GM04504 (cell line): ENCODE data around the gene HLA-DMA.

Experiments used
- DNase-seq: peaks from one replicate; pipeline ENCODE4 v3.0.0-alpha.2; 2012; ENCODE audit warnings: low read depth

The HLA-DMA gene

DNA sequence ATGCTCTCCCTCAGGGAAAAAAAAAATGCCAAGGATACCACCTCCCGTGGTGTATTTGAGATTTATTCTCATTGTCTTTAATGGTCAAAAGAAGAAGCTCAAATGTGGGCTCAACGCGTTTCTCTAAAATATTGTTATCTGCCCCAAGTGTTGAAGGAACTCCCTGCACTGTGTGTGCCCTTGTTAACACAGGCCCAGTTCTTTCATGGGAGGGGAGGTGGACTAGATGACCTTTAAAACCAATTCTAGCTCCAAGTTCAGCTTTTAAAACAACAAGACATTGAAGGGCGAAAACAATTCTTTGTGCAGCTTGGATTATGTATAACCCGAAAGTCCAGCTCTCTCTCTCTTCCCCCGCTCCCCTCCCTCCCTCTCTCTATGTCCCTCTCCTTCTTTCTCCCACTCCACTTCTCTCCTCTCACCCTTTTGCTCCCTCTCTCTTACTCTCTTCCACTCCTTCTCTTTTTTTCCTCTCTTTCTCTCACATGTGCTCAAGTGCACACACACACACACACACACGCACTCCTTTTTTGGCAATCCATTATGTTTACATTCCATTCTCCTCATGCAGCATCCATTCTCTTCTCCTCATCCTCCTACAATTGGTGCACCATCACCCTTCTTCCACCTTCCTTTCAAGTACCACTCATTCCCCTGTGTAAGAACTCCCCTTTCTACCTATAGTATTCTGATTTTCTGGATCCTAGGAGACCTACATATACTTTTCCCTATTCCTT, 20.6 kb downstream of the HLA-DMA start:
- DNase-seq, result peak; percentile 40

- DNase-seq, result no peak
Measured at GRCh38 chr6:32931211-32931610, 21.7 kb downstream of the HLA-DMA start.

DNA sequence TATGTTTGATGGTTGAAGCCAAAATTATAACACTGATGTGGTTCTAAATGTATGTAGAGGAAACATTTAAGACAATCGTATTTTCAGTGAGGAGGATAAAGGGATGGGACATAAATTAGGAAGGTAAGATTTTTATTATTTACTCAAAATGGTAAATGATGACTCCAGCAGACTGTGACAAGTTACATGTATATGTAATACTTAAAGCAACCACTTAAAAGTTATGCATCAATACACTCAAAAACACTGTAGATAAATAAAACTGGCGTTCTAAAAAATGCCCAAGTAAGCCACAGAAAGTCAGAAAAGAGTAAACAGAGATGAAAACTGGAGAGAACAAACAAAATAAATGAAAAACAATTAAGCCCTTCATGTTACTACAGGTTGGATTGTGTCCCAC, 30.8 kb downstream of the HLA-DMA start:
- DNase-seq, result no peak

- DNase-seq, result no peak
Measured at GRCh38 chr6:32920715-32921114, 32.2 kb downstream of the HLA-DMA start.

- DNase-seq, result no peak
Measured at GRCh38 chr6:32912951-32913350, 39.9 kb downstream of the HLA-DMA start.

DNA sequence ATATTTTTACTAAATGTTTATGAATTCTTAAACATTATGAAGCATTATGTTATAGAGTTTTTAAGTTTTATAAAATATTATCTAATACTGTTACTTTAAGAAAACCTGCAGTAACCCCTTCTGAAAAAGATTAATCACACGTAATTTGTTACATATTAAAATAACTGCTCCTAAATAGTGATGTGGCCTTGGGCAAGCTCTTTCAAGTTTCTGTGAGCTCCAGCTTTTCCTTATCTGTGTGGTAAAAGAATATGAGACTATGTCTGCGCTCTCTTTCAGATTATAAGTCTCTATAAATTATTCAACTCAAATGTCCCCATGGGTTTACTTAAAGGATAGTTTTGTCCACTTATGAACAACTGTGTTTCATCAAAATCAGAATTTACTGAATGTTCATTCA, 44.0 kb downstream of the HLA-DMA start:
- DNase-seq, result no peak

DNA sequence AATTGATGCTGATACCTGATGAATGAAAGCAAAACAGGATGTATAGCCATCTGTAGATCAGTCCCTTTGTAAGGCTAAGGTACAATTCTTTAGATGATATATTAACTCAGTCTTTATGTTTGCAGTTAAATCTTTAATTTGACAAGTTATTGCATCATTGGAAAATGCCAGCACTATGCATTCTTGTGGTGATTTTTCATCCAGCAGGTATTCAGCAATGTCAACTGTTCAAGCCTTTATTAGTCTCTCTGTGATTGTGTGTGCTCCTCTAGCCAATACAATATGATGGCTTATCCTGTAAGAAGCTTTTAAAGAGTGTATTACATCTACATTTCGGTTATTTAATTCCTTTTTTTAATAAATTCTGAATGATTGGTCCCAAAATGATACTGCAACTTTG, 46.4 kb downstream of the HLA-DMA start:
- DNase-seq, result no peak

- no peak for DNase-seq
Measured at GRCh38 chr6:32905078-32905477, 47.8 kb downstream of the HLA-DMA start.

DNA sequence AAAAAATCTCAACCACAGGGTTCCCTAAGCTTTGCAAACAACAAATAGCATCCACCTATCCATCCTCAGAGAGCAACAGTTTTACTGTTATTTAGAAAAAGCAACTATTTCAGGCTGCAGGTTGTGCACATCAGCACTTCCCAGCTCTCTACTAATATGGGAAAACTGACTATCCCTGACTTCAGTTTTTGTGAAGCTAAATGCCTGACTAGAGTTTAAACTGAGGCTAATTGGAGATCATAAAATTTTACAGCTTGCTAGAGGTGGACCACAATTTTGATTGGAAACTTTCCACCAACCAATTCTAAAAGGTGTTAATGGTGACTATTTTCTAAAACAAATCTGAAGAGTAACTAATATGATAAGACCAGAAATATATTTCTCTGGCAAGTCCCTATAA, 48.9 kb downstream of the HLA-DMA start:
- DNase-seq, result no peak
